Measurements from ENCODE around the gene NOTO.
A peak's percentile ranks its signal among the peaks of the same experiment; 100 is the strongest.
"Not testable (repeated sequence)": the region's sequence is repeated elsewhere in the genome, so short reads cannot be mapped to it uniquely, and the experiment has no call there.

Gene NOTO
- total RNA-seq: 0 reads per million in 2 donors

- no peak for DNase-seq
These were observed at the start of gene NOTO for GRCh38 chr2:73202156-73203054. NOTO (plus strand) TSS chr2:73202574; CDS start chr2:73202667, 93 bp downstream.

GRCh38 chr2:73156539-73157124, 45.7 kb upstream of the NOTO start:
- no peak for DNase-seq

GRCh38 chr2:73162856-73163391, 39.5 kb upstream of the NOTO start:
- DNase-seq: no peak

DNA sequence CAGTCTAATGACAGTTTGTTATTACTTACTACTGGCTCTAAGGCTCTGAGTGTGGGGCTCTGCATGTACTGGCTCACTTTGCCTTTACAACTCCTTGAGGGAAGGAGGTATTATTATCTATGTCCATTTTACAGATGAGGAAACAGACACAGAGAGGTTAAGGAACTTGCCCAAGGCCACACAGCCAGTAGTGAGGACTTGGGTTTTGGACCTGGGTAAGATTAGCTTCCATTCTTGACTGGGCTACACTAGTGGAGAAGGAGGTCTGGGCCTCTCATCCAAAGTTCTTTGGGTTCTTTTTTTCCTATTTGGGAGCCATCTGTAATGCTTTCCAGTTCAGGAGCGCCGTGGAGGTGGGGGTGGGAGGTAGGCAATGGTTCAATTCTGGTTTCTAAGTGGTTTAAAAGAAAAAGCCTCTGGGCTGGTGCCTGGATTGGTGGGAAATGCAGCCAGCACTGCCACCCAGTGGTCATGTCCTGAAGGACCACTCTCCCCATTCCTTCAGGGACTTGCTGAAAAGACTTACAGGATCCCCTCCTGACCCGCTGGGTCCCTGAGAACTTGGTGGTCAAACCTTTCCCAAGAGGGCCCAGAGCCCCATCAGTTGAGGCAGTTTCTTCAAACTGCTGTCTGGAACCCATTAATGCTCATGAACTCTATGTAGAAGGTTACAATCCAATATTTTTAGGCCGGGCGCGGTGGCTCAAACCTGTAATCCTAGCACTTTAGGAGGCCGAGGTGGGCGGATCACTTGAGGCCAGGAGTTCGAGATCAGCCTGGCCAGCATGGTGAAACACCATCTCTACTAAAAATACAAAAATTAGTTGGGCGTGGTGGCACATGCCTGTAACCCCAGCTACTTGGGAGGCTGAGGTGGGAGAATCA, 38.6 kb upstream of the NOTO start:
- DNase-seq: peak; percentile 56

DNA sequence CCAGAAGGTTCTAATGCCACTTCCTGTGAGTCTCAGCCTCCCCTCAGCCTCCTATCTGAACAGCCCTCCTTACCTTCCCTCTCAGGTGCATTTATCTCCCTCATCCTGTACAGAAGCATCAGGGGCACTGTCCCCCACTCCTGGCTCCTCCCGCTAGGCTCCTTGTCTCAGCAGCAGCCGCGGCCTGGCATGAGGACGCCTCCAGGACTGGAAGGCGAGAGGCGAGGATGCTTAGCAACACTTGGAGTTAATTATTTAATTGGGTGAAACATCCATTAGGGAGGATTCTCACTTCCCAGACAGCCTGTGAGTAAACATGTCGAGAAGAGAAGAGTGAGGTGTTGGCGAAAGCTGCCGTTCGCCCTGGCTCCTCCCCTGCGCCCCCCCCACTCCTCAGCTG, 36.4 kb upstream of the NOTO start:
- DNase-seq: not testable (repeated sequence)

DNA sequence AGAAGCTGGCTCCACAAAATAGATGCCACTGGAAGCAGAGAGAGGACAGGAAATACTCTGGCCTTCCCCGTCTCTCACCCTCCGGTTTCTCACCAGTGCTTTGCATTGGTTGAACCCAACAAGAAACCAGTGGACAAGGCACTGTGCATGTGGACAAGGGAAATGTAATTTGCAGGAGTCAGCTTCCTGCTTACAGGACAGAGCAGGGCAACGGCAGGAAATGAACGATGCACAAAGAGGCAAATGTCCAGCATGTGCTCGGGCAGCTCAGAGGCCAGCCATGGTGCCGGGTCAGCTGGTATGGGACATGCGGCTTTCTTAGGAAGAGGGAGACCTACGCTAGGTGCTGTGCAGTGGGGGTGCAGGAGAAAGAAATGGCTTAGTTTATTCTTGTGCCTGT, 35.6 kb upstream of the NOTO start:
- not testable (repeated sequence) for DNase-seq

DNA sequence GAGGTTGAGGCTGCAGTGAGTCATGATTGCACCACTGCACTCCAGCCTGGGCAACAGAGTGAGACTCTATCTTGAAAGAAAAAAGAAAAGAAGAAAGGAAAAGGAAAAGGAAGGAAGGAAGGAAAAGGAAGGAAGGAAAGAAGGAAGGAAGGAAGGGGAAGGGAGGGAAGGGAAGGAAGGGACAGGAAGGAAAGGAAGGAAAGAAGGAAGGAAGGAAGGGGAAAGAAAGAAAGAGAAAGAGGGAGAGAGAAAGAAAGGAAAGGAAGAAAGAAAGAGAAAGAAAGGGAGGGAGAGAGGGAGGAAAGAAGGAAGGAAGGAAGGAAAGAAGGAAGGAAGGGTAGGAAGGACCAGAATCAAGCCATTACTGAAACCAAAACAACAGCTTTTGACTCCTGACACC, 34.0 kb upstream of the NOTO start:
- DNase-seq: not testable (repeated sequence)

GRCh38 chr2:73170341-73170740, 32.0 kb upstream of the NOTO start:
- DNase-seq: not testable (repeated sequence)

- no peak for DNase-seq
These were observed 29.4 kb upstream of the NOTO start for GRCh38 chr2:73172963-73173362.

DNA sequence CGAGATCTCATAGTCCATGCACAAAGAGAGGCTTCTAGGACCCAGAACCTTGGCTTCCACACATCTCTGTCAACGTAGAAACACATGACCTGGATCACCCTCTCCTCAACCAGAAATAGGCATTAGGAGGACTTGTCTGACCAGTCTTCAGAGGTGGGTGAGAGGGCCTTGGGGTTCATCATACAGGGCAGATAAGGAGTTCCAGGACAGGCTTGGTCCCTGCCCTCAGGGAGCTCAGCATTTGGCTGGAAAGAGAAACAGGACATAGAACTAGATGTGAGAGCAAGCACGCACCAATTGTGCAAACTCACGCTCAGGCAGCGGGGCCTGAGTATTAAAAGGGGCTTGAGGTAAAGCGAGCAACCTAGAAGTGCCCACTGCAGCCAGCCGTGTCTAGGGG, 28.6 kb upstream of the NOTO start:
- no peak for DNase-seq

- no peak for DNase-seq
These were observed 28.1 kb upstream of the NOTO start for GRCh38 chr2:73174244-73174643.

GRCh38 chr2:73174941-73175662, 27.3 kb upstream of the NOTO start:
- DNase-seq: no peak

DNA sequence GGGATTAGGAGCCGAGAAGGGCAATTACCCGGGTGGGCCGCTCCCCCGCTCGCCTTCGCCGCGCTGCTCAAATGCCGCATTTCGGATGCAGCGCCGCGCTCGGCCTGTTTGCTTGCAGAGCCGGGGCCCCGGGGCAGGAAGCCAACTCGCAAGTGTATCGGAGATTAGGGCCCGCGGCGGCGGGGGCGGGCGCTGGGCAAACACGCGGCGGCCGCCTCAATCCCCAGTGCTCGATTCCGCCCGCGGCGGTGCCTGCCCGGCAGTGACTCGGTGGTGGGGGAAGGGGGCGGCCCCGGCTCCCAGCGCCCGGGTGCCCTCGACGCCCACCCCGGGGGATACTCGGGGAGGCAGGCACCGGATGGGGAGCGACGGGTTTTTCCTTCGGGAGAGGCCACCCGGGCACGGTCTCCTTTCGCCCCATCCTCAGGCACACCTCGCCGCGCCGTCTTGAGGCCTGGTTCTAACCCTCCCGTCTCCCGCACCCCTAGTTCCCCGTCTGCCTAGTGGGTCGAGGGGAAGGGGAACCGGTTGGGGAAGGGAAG, 26.6 kb upstream of the NOTO start:
- peak; percentile 58 for DNase-seq

- DNase-seq: no peak
These were observed 26.0 kb upstream of the NOTO start for GRCh38 chr2:73176205-73176880.

GRCh38 chr2:73176881-73177644, 25.3 kb upstream of the NOTO start:
- DNase-seq: peak; percentile 90

DNA sequence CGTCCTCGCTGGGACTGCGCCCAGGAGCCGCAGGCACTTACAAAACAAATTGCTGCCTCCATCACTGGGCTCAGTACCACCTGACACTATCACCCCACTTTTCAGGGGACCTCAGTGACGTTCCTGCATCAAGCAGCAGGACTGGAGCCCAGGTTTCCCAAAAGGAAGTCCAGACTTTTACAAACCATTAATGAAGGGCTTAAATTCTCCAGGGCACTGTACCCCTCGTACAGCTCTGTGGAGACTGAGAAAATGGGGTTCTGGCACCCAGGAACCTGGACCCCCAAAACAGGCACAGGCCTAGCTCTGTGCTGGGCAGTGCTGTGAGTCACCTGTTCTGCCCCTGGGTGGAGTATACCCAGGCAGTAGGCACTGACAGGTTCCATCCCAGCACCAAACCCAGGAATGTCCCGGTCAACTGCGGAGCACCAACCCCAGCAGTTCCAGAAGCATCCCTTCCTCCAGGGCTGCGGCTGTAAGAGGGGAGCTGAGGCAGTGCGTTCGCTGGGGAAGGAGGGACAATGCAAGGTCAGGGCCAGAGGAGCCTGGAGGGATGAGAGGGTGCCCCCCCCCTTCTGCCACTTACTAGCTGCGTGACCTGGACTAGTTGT, 24.6 kb upstream of the NOTO start:
- DNase-seq: no peak

- no peak for DNase-seq
These were observed 16.4 kb upstream of the NOTO start for GRCh38 chr2:73185965-73186364.

DNA sequence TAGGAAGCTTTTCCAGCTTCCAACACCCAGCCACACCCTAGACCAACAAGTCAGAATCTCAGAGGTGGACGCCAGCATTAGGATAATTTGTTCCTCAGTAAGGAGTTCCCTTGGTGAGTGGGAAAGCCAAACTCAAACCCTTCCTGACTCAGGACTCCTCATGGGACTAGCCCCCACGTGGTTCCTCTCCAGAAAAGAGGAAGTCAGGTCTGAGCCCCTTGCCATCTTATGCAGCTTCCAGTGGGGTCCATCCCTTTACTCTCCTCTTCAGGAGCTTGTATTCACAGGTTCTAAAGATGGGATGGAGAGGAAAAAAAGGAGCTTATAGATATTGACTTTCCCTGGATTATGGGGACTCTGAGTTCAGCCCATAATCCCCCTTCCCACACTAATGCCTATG, 14.8 kb upstream of the NOTO start:
- no peak for DNase-seq

- no peak for DNase-seq
These were observed 4.8 kb upstream of the NOTO start for GRCh38 chr2:73197579-73197978.

- DNase-seq: not testable (repeated sequence)
These were observed 2.1 kb upstream of the NOTO start for GRCh38 chr2:73200281-73200680.

All from T-helper 9 cell (primary cell).